K562 (cell line): ENCODE measurements around the gene SND1. TPM values are rescaled to one million over a fixed set of nuclear protein-coding genes. Genes with fewer than 3 reads are reported as not detected.

Source experiments
- ATAC-seq: fragments of 200-7000 bp; cut with Tn5 transposase; 3 replicates; pipeline ENCODE4 v1.9.1; 2020; ENCODE audit warnings: moderate library complexity
- BruUV-seq: library from RNA; stranded (reverse); fragments of 400-500 nt; replicated peaks from 2 replicates; lab custom pipeline; 2021; lab: Mats Ljungman, UMichigan
- CTCF ChIA-PET: fragments of 300-600 bp; formaldehyde crosslinking; extraction: SDS; loops from one replicate; lab custom pipeline; 2021; ENCODE audit warnings: low intra/inter-chr PET ratio; lab: Yijun Ruan, JAX
- POLR2A ChIA-PET: fragments of 300-600, 350-650 bp; sonication (Branson Sonifier 250); formaldehyde crosslinking; extraction: SDS; loops from one replicate; lab custom pipeline; 2021; ENCODE audit warnings: antibody characterized with exemption, inconsistent platforms; lab: Yijun Ruan, JAX
- DNase-seq, 4 experiments: peaks; one replicate each; pipeline versions ENCODE4 v3.0.0 to v3.0.0-alpha.2; 2011 to 2018; ENCODE audit warnings: low spot score in 3 of 4, mixed read lengths in 3 of 4; ENCODE audit errors: extremely low read depth in 1 of 4
- FAIRE-seq: peaks from 2 replicates; lab custom pipeline; 2011; peaks lifted over from hg19 to GRCh38; lab: Jason Lieb, UNC
- H2AFZ ChIP-seq: 2 replicates; pipeline ENCODE4 v1.6.0; 2011; ENCODE audit warnings: low read depth, low read length, control low read depth, inconsistent platforms
- H3K27ac ChIP-seq: fragments of 200-600 bp; 3 replicates; pipeline ENCODE4 v1.8.0; 2011; ENCODE audit warnings: low read depth, mild to moderate bottlenecking, control low read depth, inconsistent platforms, low read length, moderate library complexity, mixed read lengths; ENCODE audit errors: extremely low read depth
- H3K27me3 ChIP-seq, 2 experiments: fragments of 300-600 bp in 1 of 2; 2 replicates in 1 of 2; 3 replicates in 1 of 2; pipeline versions ENCODE4 v1.6.0 to v1.8.0; 2011; ENCODE audit warnings: inconsistent platforms in 2 of 2, low read length in 2 of 2, mild to moderate bottlenecking in 1 of 2, mixed read lengths in 1 of 2, moderate library complexity in 1 of 2; ENCODE audit not compliant: control insufficient read depth in 2 of 2, insufficient read depth in 2 of 2
- H3K36me3 ChIP-seq: fragments of 300-600 bp; 3 replicates; pipeline ENCODE4 v1.8.0; 2011; ENCODE audit warnings: mild to moderate bottlenecking, low read length, inconsistent platforms; ENCODE audit not compliant: control insufficient read depth, insufficient read depth
- H3K4me1 ChIP-seq, 2 experiments: fragments of 200-600 bp in 1 of 2; replicated peaks in 1 of 2; 2 replicates in 1 of 2; 3 replicates in 1 of 2; pipeline versions ENCODE4 v1.5.1 to v1.8.0; 2011; ENCODE audit warnings: inconsistent platforms in 2 of 2, low read length in 2 of 2, mild to moderate bottlenecking in 1 of 2, mixed read lengths in 1 of 2, moderate library complexity in 1 of 2; ENCODE audit not compliant: control insufficient read depth in 2 of 2, insufficient read depth in 2 of 2
- H3K4me2 ChIP-seq: 2 replicates; pipeline ENCODE4 v1.6.1; 2011; ENCODE audit warnings: low read length, control low read depth, inconsistent platforms, mixed read lengths; ENCODE audit not compliant: insufficient read depth
- H3K4me3 ChIP-seq: fragments of 200-600 bp; sonication (generic), shearing (Covaris generic); 2 replicates; pipeline ENCODE4 v1.5.1; 2016; ENCODE audit warnings: control low read depth, inconsistent platforms
- H3K79me2 ChIP-seq: fragments of 200-600 bp; 3 replicates; pipeline ENCODE4 v1.8.0; 2011; ENCODE audit warnings: low read length, inconsistent platforms; ENCODE audit not compliant: control insufficient read depth, insufficient read depth
- H3K9ac ChIP-seq, 2 experiments: 2 replicates each; pipeline versions ENCODE4 v1.6.0 to v1.6.1; 2011; ENCODE audit warnings: low read depth in 2 of 2, low read length in 2 of 2, control low read depth in 1 of 2, inconsistent platforms in 1 of 2, mild to moderate bottlenecking in 1 of 2, mixed read lengths in 1 of 2; ENCODE audit not compliant: insufficient read depth in 1 of 2
- H3K9me1 ChIP-seq: one replicate; pipeline ENCODE4 v1.6.0; 2011; ENCODE audit warnings: inconsistent platforms, mild to moderate bottlenecking, low read length, moderate library complexity; ENCODE audit not compliant: control insufficient read depth, insufficient read depth
- H3K9me3 ChIP-seq: replicated peaks from 2 replicates; pipeline ENCODE4 v1.5.1; 2011; ENCODE audit warnings: low read depth, low read length, inconsistent platforms; ENCODE audit not compliant: control insufficient read depth, insufficient read depth
- H4K20me1 ChIP-seq: replicated peaks from 2 replicates; pipeline ENCODE4 v1.6.1; 2011; ENCODE audit warnings: low read length, inconsistent platforms, mixed read lengths; ENCODE audit not compliant: control insufficient read depth, insufficient read depth
- ADNP ChIP-seq: fragments of 200-800 bp; sonication (Bioruptor generic); IDR thresholded peaks from 2 replicates; pipeline ENCODE4 v1.6.1; 2016; ENCODE audit warnings: missing genetic modification characterization, missing compliant biosample characterization
- AFF4 ChIP-seq: sonication (generic); formaldehyde crosslinking; IDR thresholded peaks from 2 replicates; pipeline ENCODE4 v1.8.0; 2023; ENCODE audit warnings: mild to moderate bottlenecking, missing genetic modification reagents
- BDP1 ChIP-seq: IDR thresholded peaks from 3 replicates; pipeline ENCODE4 v1.6.1; 2011; ENCODE audit not compliant: insufficient read length, insufficient read depth
- BHLHE40 ChIP-seq: IDR thresholded peaks from 2 replicates; pipeline ENCODE4 v1.6.1; 2011; ENCODE audit warnings: low read length, improper control_type of control experiment
- ELF1 ChIP-seq: fragments of 200-800 bp; sonication (Bioruptor generic); IDR thresholded peaks from 2 replicates; pipeline ENCODE4 v1.6.1; 2016; ENCODE audit warnings: missing genetic modification characterization, missing compliant biosample characterization
- FOXP1 ChIP-seq: sonication (generic); formaldehyde crosslinking; IDR thresholded peaks from 2 replicates; pipeline ENCODE4 v1.8.0; 2022; ENCODE audit warnings: mild to moderate bottlenecking, missing genetic modification reagents
- JUNB ChIP-seq: fragments of 450-650 bp; formaldehyde crosslinking; conservative IDR thresholded peaks from 2 replicates; pipeline ENCODE4 v1.4.0; 2020; ENCODE audit warnings: mild to moderate bottlenecking
- NR2C2 ChIP-seq, 2 experiments: fragments of 200-800 bp in 1 of 2; sonication (Bioruptor generic) in 1 of 2; sonication (generic) in 1 of 2; formaldehyde crosslinking in 1 of 2; IDR thresholded peaks; 2 replicates each; pipeline versions ENCODE4 v1.6.1 to v1.8.0; 2016 to 2022; ENCODE audit warnings: mild to moderate bottlenecking in 1 of 2, missing compliant biosample characterization in 1 of 2, missing genetic modification characterization in 1 of 2, missing genetic modification reagents in 1 of 2
- SETDB1 ChIP-seq: IDR thresholded peaks from one replicate; pipeline ENCODE4 v1.6.1; 2012; ENCODE audit warnings: low read length, control low read depth, inconsistent platforms
- SMAD4 ChIP-seq: fragments of 250-450 bp; sonication (Bioruptor Pico); conservative IDR thresholded peaks from 2 replicates; pipeline ENCODE4 v1.8.0; 2021; ENCODE audit warnings: inconsistent platforms, mild to moderate bottlenecking, moderate library complexity
- SNIP1 ChIP-seq: fragments of 450-650 bp; IDR thresholded peaks from 2 replicates; pipeline ENCODE4 v1.7.1; 2017; ENCODE audit warnings: low read depth, mild to moderate bottlenecking
- SRF ChIP-seq, 2 experiments: fragments of 250-450, 450-650 bp in 1 of 2; sonication (Bioruptor Pico) in 1 of 2; sonication (generic) in 1 of 2; formaldehyde crosslinking; IDR thresholded peaks; 2 replicates each; pipeline versions ENCODE4 v1.5.0 to v1.5.1; 2020 to 2022; ENCODE audit warnings: mild to moderate bottlenecking in 1 of 2, missing genetic modification reagents in 1 of 2
- TRIM25 ChIP-seq: fragments of 450-650 bp; IDR thresholded peaks from 2 replicates; pipeline ENCODE4 v1.7.0; 2016; ENCODE audit warnings: borderline replicate concordance
- UBTF ChIP-seq, 2 experiments: IDR thresholded peaks; 2 replicates each; pipeline ENCODE4 v1.6.1; 2012; ENCODE audit warnings: improper control_type of control experiment in 2 of 2, low read depth in 2 of 2, low read length in 2 of 2, borderline replicate concordance in 1 of 2
- WGBS: fragments of 100-300 bp; shearing (Covaris generic); methylation state at CpG from one replicate; pipeline ENCODE4 v1.1.6; 2016; ENCODE audit warnings: low coverage, mixed read lengths; ENCODE audit not compliant: insufficient coverage; ENCODE audit errors: missing lambda C conversion rate; 5-methylcytosine and 5-hydroxymethylcytosine counted together
- in situ Hi-C: fragments of 300-500 bp; cut with MboI; formaldehyde crosslinking; loops from 4 replicates; pipeline ENCODE4 v1.15.0; 2018; ENCODE audit warnings: inconsistent platforms, mixed read lengths
- intact Hi-C: fragments of 100-400 bp; cut with micrococcal nuclease; formaldehyde crosslinking; loops from 2 replicates; pipeline ENCODE4 v1.14.2; 2022
- polyA plus RNA-seq, 8 experiments: library from polyadenylated mRNA; depleted of rRNA in 4 of 8; stranded (reverse) in 5 of 8; unstranded in 3 of 8; fragments of >200 nt; fragmentation: Nextera tagmentation in 2 of 8; fragmentation: Illumina TruSeq in 1 of 8; extraction: Ambion mirVana in 2 of 8; extraction: Trizol in 1 of 8; gene quantifications; 2 replicates each; pipeline versions ENCODE4 v1.2.1 to v1.2.3, GENCODE V29; 2011 to 2014; ENCODE audit warnings: inconsistent platforms in 1 of 8, missing spikeins in 1 of 8
- total RNA-seq, 7 experiments: library from RNA; depleted of rRNA in 6 of 7; stranded (reverse); fragments of >200 nt in 6 of 7; fragmentation: Illumina TruSeq in 2 of 7; extraction: Trizol in 2 of 7; gene quantifications; 2 replicates each; pipeline versions ENCODE4 v1.2.1 to v1.2.3, GENCODE V29; 2011 to 2021; ENCODE audit warnings: low replicate concordance in 1 of 7

The SND1 gene
- total and polyA plus RNA-seq, 9 of the 15 experiments (the other 6 are each of a cell fraction or from before 2014, with no cell fraction given), result 46.5 to 307 (median 191) TPM

GRCh38 chr7:127766831-127767459 is 115.0 kb downstream of the SND1 start:
- Histone ChIP-seq H2AFZ (no peak overlapping the region), H3K27me3 (no peaks in the 10 kb centered on the region), H3K27ac (no peak overlapping the region), H3K79me2 (peaks cover 79% of the 10 kb centered on the region), H3K4me1 (no peaks in the 10 kb centered on the region), H4K20me1 (peaks cover 5% of the 10 kb centered on the region; the same call in 1 of the 2 replicates), H3K9me1 (no peaks in the 10 kb centered on the region), H3K9me3 (no peaks in the 10 kb centered on the region), H3K36me3 (peaks cover 35% of the 10 kb centered on the region)
- no peak for ATAC-seq
- CTCF ChIA-PET, result no interaction called here
- no TSS peak for BruUV-seq
- DNase-seq, result no peak
- 76% methylated on average over 4 of the region's 4 CpGs for WGBS
- POLR2A ChIA-PET, result interaction anchor here (0.6 to 0.7 kb wide), 2 partner anchors 11 to 407 kb away, joined by 3 read pairs; no protein-coding TSS in a partner anchor
- TF ChIP-seq ELF1 (tag) (no peak), JUNB (CRISPR knock-in tag) (no peak), AFF4 (CRISPR knock-in tag) (no peak), SMAD4 (CRISPR knock-in tag) (no peak), SETDB1 (no peak), BDP1 (no peak), ADNP (tag) (no peak), BHLHE40 (no peak), FOXP1 (CRISPR knock-in tag) (no peak), SRF (CRISPR knock-in tag; IDR thresholded peaks at IDR 0.05) (no peak), UBTF (IDR thresholded peaks at IDR 0.05; ENCODE audit: borderline replicate concordance in 1 of 2, low read depth in 2 of 2, low read length in 2 of 2) (no peak), SNIP1 (no peak), TRIM25 (no peak), NR2C2 (CRISPR knock-in tag; IDR thresholded peaks at IDR 0.05) (no peak), NR2C2 (tag; IDR thresholded peaks at IDR 0.05) (no peak)
- TF ChIP-seq, all 486 proteins: peak for 0
- no peak for FAIRE-seq
- intact Hi-C loops, result no loop called here
- H3K4me2 ChIP-seq, result no peak overlapping the region
- no peak overlapping the region for H3K4me3 ChIP-seq
- in situ Hi-C loops, result no loop called here
- no peak overlapping the region for H3K9ac ChIP-seq
